Keratinocyte (primary cell): ENCODE measurements around the gene CCDC157. TPM values are rescaled to one million over a fixed set of nuclear protein-coding genes. Genes with fewer than 3 reads are reported as not detected.

Experiments
- DNase-seq: peaks from one replicate; pipeline ENCODE4 v3.0.0-alpha.2; 2011; ENCODE audit warnings: low read depth, missing footprints, low spot score
- FAIRE-seq: peaks from 2 replicates; lab custom pipeline; 2011; peaks lifted over from hg19 to GRCh38; lab: Jason Lieb, UNC
- H2AFZ ChIP-seq: 2 replicates; pipeline ENCODE4 v1.6.0; 2012; ENCODE audit warnings: low read length, control low read depth, inconsistent platforms; ENCODE audit not compliant: control insufficient read depth
- H3K27ac ChIP-seq: 2 replicates; pipeline ENCODE4 v1.5.1; 2011; ENCODE audit warnings: low read length; ENCODE audit not compliant: control insufficient read depth, insufficient read depth
- H3K27me3 ChIP-seq: 3 replicates; pipeline ENCODE4 v1.6.0; 2011; ENCODE audit warnings: low read length; ENCODE audit not compliant: control insufficient read depth, insufficient read depth; ENCODE audit errors: extremely low read depth
- H3K36me3 ChIP-seq, 2 experiments: 2 replicates in 1 of 2; 3 replicates in 1 of 2; pipeline ENCODE4 v1.5.1; 2011; ENCODE audit warnings: low read length in 2 of 2, mild to moderate bottlenecking in 1 of 2; ENCODE audit not compliant: control insufficient read depth in 2 of 2, insufficient read depth in 2 of 2; ENCODE audit errors: extremely low read depth in 1 of 2
- H3K4me1 ChIP-seq: 3 replicates; pipeline ENCODE4 v1.5.1; 2011; ENCODE audit warnings: low read length; ENCODE audit not compliant: control insufficient read depth, insufficient read depth; ENCODE audit errors: extremely low read depth
- H3K4me2 ChIP-seq: 3 replicates; pipeline ENCODE4 v1.6.0; 2011; ENCODE audit warnings: low read depth, low read length; ENCODE audit not compliant: control insufficient read depth, insufficient read depth; ENCODE audit errors: extremely low read depth
- H3K4me3 ChIP-seq, 3 experiments: fragments of 200-600 bp in 1 of 3; sonication (generic) in 1 of 3; 2 replicates in 2 of 3; 3 replicates in 1 of 3; pipeline ENCODE4 v1.5.1; 2011 to 2016; ENCODE audit warnings: low read length in 3 of 3, mild to moderate bottlenecking in 3 of 3, control low read depth in 2 of 3, inconsistent platforms in 1 of 3, low read depth in 1 of 3, mixed read lengths in 1 of 3, mixed run types in 1 of 3, moderate library complexity in 1 of 3; ENCODE audit not compliant: control insufficient read depth in 2 of 3, insufficient read depth in 2 of 3; ENCODE audit errors: extremely low read depth in 1 of 3
- H3K79me2 ChIP-seq: 2 replicates; pipeline ENCODE4 v1.6.0; 2012; ENCODE audit warnings: low read length; ENCODE audit not compliant: control insufficient read depth, insufficient read depth
- H3K9ac ChIP-seq: 3 replicates; pipeline ENCODE4 v1.6.0; 2011; ENCODE audit warnings: low read length; ENCODE audit not compliant: control insufficient read depth, insufficient read depth; ENCODE audit errors: extremely low read depth
- H3K9me1 ChIP-seq: 3 replicates; pipeline ENCODE4 v1.6.0; 2011; ENCODE audit warnings: low read length; ENCODE audit not compliant: control insufficient read depth, insufficient read depth; ENCODE audit errors: extremely low read depth
- H3K9me3 ChIP-seq: 2 replicates; pipeline ENCODE4 v1.5.1; 2012; ENCODE audit warnings: low read depth, low read length; ENCODE audit not compliant: control insufficient read depth
- H4K20me1 ChIP-seq: 3 replicates; pipeline ENCODE4 v1.6.0; 2011; ENCODE audit warnings: low read length; ENCODE audit not compliant: control insufficient read depth, insufficient read depth; ENCODE audit errors: extremely low read depth
- EZH2 ChIP-seq: IDR thresholded peaks from one replicate; pipeline ENCODE4 v1.6.1; 2012; ENCODE audit warnings: inconsistent platforms, mild to moderate bottlenecking, low read length, moderate library complexity
- dilution Hi-C: fragments of 300-500 bp; cut with MboI; formaldehyde crosslinking; loops from one replicate; pipeline ENCODE4 v1.7.0; 2020; ENCODE audit warnings: low sequenced_read_pairs; ENCODE audit not compliant: extremely low pct_ligation_motif_present
- polyA plus RNA-seq, 5 experiments: library from polyadenylated mRNA; depleted of rRNA in 3 of 5; stranded (reverse) in 3 of 5; stranded (forward) in 1 of 5; unstranded in 1 of 5; fragments of >200 nt; gene quantifications; 1 replicate in 1 of 5; 2 replicates in 3 of 5; 3 replicates in 1 of 5; pipeline versions ENCODE4 v1.2.1 to v1.2.3, GENCODE V29; 2011 to 2012; ENCODE audit warnings: missing spikeins in 2 of 5, low read depth in 1 of 5, low replicate concordance in 1 of 5
- TF ChIP-seq, protein P1 (sequence below), 3 experiments: IDR thresholded peaks in 1 of 3; conservative IDR thresholded peaks in 1 of 3; optimal IDR thresholded peaks in 1 of 3; 2 replicates in 2 of 3; 3 replicates in 1 of 3; pipeline versions ENCODE3 to v1.5.1; 2011; ENCODE audit warnings: low read length in 3 of 3, mild to moderate bottlenecking in 3 of 3, moderate library complexity in 2 of 3, control low read depth in 1 of 3, inconsistent platforms in 1 of 3; ENCODE audit not compliant: insufficient read depth in 2 of 3; ENCODE audit errors: extremely low read depth in 1 of 3

The CCDC157 gene
- polyA plus RNA-seq, 1 donor (not counting 4 experiments of a cell fraction or from before 2014, with no cell fraction given), result 1.3 TPM

DNA sequence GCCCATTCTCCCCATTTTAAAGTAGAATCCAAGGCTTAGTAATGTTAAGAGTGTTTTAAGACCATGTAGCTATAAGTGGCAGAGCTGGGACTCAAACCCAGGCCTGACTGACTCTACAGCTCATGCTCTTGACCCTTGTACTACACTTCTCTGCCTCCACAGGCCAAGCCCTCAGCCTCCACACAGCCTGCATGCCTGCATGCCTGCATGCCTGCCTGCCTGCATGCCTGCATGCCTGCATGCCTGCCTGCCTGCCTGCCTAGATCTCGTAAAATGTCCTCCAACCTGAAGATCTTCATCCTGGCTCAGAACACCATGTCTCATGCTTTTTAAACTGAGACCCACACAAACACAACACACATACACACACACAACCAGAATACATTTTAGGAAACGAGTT, 48.7 kb upstream of the CCDC157 start:
- FAIRE-seq, result peak; percentile 39
- TF ChIP-seq, protein P1, sequence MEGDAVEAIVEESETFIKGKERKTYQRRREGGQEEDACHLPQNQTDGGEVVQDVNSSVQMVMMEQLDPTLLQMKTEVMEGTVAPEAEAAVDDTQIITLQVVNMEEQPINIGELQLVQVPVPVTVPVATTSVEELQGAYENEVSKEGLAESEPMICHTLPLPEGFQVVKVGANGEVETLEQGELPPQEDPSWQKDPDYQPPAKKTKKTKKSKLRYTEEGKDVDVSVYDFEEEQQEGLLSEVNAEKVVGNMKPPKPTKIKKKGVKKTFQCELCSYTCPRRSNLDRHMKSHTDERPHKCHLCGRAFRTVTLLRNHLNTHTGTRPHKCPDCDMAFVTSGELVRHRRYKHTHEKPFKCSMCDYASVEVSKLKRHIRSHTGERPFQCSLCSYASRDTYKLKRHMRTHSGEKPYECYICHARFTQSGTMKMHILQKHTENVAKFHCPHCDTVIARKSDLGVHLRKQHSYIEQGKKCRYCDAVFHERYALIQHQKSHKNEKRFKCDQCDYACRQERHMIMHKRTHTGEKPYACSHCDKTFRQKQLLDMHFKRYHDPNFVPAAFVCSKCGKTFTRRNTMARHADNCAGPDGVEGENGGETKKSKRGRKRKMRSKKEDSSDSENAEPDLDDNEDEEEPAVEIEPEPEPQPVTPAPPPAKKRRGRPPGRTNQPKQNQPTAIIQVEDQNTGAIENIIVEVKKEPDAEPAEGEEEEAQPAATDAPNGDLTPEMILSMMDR (optimal IDR thresholded peaks at IDR 0.05 in 1 of 3, IDR thresholded peaks at IDR 0.05 in 1 of 3, conservative IDR thresholded peaks at IDR 0.05 in 1 of 3; ENCODE audit: extremely low read depth in 1 of 3, insufficient read depth in 2 of 3, low read length in 3 of 3), result no peak
- TF ChIP-seq EZH2, result no peak

DNA sequence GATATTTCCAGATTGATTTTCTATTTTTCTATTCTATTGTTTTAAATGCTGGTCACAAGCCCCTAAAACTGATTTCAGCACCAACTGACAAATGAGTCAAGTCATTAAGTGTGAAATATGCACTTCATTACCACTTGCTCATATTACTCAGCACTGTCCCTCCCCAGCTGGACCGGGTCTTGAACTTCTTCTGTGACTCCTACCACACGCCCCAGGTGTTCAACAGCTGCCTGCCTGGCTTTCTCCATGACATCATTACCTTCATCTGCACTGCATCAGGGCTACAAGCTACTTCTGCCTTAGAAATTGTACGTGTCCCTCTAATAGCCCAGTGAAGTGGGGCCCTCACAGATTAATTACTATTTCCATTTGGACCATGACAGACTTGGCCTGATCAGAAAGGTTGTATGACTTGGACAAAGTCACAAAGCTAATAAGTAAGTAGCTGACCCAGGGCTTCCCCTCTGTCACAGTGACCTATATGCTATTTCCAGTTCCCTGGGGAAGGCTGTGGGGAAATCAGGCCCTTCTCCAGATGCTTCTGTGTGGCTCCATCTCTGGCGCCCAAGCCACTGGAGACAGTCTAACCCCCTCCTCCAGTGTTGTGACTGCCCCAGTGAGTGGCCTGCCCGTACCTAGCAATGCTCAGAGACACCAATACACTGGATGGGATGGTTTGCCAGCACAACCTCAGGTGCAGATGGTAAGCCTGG, 48.1 kb upstream of the CCDC157 start:
- H3K79me2 ChIP-seq, result peaks cover 35% of the 10 kb centered on the region
- H3K4me2 ChIP-seq, result no peak overlapping the region
- TF ChIP-seq EZH2, result no peak
- TF ChIP-seq, protein P1 (optimal IDR thresholded peaks at IDR 0.05 in 1 of 3, IDR thresholded peaks at IDR 0.05 in 1 of 3, conservative IDR thresholded peaks at IDR 0.05 in 1 of 3; ENCODE audit: extremely low read depth in 1 of 3, insufficient read depth in 2 of 3, low read length in 3 of 3), result no peak
- H3K4me1 ChIP-seq, result peaks cover 91% of the 10 kb centered on the region
- no peak for DNase-seq
- H3K27ac ChIP-seq, result no peak overlapping the region
- peaks cover 12% of the 10 kb centered on the region for H3K9me1 ChIP-seq
- H3K36me3 ChIP-seq, result peaks cover 3 to 4% of the 10 kb centered on the region in 2 experiments
- no peaks in the 10 kb centered on the region for H3K9me3 ChIP-seq
- FAIRE-seq, result peak; percentile 53
- H3K27me3 ChIP-seq, result no peaks in the 10 kb centered on the region
- dilution Hi-C loops, result no loop called here
- no peak overlapping the region for H3K4me3 ChIP-seq
- peaks cover 13% of the 10 kb centered on the region for H4K20me1 ChIP-seq
- H2AFZ ChIP-seq, result no peak overlapping the region
- H3K9ac ChIP-seq, result no peak overlapping the region

More for the DNA sequence above, 48.7 kb upstream of the CCDC157 start:
- dilution Hi-C loops, result no loop called here
- no peaks in the 10 kb centered on the region for H3K9me3 ChIP-seq
- H3K4me2 ChIP-seq, result no peak overlapping the region
- H3K79me2 ChIP-seq, result peaks cover 41% of the 10 kb centered on the region
- H3K9ac ChIP-seq, result no peak overlapping the region
- peaks cover 93% of the 10 kb centered on the region for H3K4me1 ChIP-seq
- H3K9me1 ChIP-seq, result peaks cover 17% of the 10 kb centered on the region
- no peak overlapping the region for H3K4me3 ChIP-seq
- no peak for DNase-seq
- H3K27ac ChIP-seq, result no peak overlapping the region
- peaks cover 3 to 10% of the 10 kb centered on the region in 2 experiments for H3K36me3 ChIP-seq
- no peak overlapping the region for H2AFZ ChIP-seq
- H3K27me3 ChIP-seq, result no peaks in the 10 kb centered on the region
- peaks cover 13% of the 10 kb centered on the region for H4K20me1 ChIP-seq
